ENCODE data around the gene MCRIP2. TPM values are rescaled to one million over a fixed set of nuclear protein-coding genes. Genes with fewer than 3 reads are reported as not detected.

MCRIP2 gene
- total RNA-seq, 1 donor from 2014 or later = 27.0 TPM

DNA sequence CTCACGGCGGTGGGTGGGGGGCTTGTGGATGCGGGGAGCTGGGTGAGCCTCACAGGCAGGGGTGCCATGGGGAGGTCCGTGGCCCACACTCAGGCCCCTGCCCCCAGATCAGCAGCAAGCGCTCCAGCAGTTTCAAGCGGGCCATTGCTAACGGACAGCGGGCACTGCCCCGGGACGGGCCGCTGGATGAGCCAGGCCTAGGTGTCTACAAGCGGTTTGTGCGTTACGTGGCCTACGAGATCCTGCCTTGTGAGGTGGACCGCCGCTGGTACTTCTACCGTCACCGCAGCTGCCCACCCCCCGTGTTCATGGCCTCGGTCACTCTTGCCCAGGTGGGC lies 34.9 kb downstream of the MCRIP2 start:
- intact Hi-C loops (cut with DNase I) = no loop called here
- TF ChIP-seq POLR2AphosphoS5 (IDR thresholded peaks at IDR 0.05; ENCODE audit: insufficient read depth in 1 of 2, low read depth in 1 of 2) (no peak), POLR2A (IDR thresholded peaks at IDR 0.05) (no peak)
- TF ChIP-seq, protein P1, sequence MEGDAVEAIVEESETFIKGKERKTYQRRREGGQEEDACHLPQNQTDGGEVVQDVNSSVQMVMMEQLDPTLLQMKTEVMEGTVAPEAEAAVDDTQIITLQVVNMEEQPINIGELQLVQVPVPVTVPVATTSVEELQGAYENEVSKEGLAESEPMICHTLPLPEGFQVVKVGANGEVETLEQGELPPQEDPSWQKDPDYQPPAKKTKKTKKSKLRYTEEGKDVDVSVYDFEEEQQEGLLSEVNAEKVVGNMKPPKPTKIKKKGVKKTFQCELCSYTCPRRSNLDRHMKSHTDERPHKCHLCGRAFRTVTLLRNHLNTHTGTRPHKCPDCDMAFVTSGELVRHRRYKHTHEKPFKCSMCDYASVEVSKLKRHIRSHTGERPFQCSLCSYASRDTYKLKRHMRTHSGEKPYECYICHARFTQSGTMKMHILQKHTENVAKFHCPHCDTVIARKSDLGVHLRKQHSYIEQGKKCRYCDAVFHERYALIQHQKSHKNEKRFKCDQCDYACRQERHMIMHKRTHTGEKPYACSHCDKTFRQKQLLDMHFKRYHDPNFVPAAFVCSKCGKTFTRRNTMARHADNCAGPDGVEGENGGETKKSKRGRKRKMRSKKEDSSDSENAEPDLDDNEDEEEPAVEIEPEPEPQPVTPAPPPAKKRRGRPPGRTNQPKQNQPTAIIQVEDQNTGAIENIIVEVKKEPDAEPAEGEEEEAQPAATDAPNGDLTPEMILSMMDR (IDR thresholded peaks at IDR 0.05) = no peak
- Histone ChIP-seq H3K27me3 (no peaks in the 10 kb centered on the region), H3K36me3 (peaks cover 0 to 21% of the 10 kb centered on the region in 2 donors), H3K4me1 (peaks cover 52% of the 10 kb centered on the region), H3K4me3 (no peak overlapping the region), H3K9me3 (no peaks in the 10 kb centered on the region), H3K27ac (peak overlapping the region; percentile 15)
- DNase-seq (ENCODE audit: extremely low spot score in 2 of 2) = no peak

DNA sequence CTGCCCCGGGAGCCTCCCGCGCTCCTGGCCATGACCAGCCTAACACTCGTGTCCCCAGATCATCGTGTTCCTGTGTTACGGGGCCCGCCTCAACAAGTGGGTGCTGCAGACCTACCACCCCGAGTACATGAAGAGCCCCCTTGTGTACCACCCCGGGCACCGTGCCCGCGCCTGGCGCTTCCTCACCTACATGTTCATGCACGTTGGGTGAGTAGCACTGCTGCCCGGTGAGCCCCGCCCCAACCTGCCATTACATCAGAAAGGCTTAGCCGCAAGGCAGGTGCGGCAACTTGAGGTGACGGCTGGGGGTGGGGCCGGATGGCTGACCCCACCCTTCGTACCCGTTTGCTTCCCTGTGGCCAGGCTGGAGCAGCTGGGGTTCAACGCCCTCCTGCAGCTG lies 35.3 kb downstream of the MCRIP2 start:
- Histone ChIP-seq H3K36me3 (peaks cover 0 to 21% of the 10 kb centered on the region in 2 donors), H3K4me1 (peaks cover 56% of the 10 kb centered on the region), H3K4me3 (no peak overlapping the region), H3K27ac (peak overlapping the region; percentile 15), H3K9me3 (no peaks in the 10 kb centered on the region), H3K27me3 (no peaks in the 10 kb centered on the region)
- intact Hi-C loops (cut with DNase I) = no loop called here
- TF ChIP-seq POLR2A (IDR thresholded peaks at IDR 0.05) = no peak
- TF ChIP-seq POLR2AphosphoS5 (IDR thresholded peaks at IDR 0.05; ENCODE audit: insufficient read depth in 1 of 2, low read depth in 1 of 2) = no peak
- TF ChIP-seq, protein P1 (IDR thresholded peaks at IDR 0.05) = no peak
- DNase-seq (ENCODE audit: extremely low spot score in 2 of 2) = no peak

DNA sequence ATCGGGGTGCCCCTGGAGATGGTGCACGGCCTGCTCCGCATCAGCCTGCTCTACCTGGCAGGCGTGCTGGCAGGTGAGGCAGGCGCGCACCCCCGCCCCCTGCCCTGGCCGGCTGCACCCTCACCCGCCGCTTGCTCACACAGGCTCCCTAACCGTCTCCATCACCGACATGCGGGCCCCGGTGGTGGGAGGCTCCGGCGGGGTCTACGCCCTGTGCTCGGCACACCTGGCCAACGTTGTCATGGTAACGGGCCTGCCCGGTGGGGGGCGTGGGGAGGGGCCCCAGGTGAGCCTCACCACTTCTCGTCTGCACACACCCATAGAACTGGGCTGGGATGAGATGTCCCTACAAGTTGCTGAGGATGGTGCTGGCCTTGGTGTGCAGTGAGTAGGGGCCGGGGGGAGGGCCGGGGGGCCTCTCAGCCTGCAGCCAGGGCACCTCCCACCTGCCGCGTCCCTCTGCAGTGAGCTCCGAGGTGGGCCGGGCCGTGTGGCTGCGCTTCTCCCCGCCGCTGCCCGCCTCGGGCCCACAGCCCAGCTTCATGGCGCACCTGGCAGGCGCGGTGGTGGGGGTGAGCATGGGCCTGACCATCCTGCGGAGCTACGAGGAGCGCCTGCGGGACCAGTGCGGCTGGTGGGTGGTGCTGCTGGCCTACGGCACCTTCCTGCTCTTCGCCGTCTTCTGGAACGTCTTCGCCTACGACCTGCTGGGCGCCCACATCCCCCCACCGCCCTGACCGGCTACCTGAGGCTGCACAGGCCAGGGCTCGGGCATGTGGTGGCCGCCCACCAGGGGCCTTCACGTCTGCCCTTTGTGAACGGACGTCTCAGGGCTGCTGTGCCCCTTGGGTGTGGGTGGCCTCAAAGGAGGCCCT lies 35.9 kb downstream of the MCRIP2 start:
- peaks cover 62% of the 10 kb centered on the region for H3K4me1 ChIP-seq
- H3K27ac ChIP-seq = no peak overlapping the region
- intact Hi-C loops (cut with DNase I) = no loop called here
- no peaks in the 10 kb centered on the region for H3K9me3 ChIP-seq
- peaks cover 0 to 21% of the 10 kb centered on the region in 2 donors for H3K36me3 ChIP-seq
- no peak for DNase-seq (ENCODE audit: extremely low spot score in 2 of 2)
- no peaks in the 10 kb centered on the region for H3K27me3 ChIP-seq
- no peak overlapping the region for H3K4me3 ChIP-seq
- no peak for TF ChIP-seq POLR2A (IDR thresholded peaks at IDR 0.05)
- TF ChIP-seq, protein P1 (IDR thresholded peaks at IDR 0.05) = no peak
- no peak for TF ChIP-seq POLR2AphosphoS5 (IDR thresholded peaks at IDR 0.05; ENCODE audit: insufficient read depth in 1 of 2, low read depth in 1 of 2)

DNA sequence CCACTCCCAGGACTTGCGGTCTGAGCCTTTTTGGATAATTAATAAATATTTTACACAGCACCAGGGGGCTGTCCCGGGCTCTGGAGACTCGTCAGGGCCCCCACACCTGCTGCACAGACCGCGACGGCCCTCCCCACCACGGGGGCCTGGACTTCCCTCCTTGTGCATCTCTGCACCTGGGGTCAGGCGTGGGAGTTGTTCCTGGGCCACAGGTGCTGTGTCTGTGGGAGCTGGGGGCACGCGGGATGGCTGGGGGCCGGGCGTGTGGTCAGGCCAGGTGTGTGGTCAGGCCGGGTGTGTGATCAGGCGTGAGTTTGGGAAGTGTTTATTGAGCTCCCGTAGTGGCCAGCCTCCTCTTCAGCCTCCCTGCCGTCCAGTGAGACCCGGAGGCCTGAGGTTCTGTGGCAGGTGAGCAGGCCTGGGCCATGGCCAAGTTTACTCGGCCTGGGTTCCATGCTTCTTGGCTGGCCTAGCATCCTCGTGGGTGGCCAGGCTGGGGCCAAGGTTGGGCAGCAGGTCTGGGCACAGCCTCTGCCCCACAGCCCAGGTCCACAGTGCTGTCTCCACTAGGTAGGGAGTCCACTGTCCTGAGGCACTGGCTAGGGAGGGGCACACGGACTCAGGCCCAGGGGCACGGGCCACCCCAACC lies 36.7 kb downstream of the MCRIP2 start:
- Histone ChIP-seq H3K9me3 (no peaks in the 10 kb centered on the region), H3K4me1 (peaks cover 70% of the 10 kb centered on the region), H3K27ac (no peak overlapping the region), H3K4me3 (no peak overlapping the region), H3K27me3 (no peaks in the 10 kb centered on the region), H3K36me3 (peaks cover 0 to 20% of the 10 kb centered on the region in 2 donors)
- TF ChIP-seq POLR2A (IDR thresholded peaks at IDR 0.05) (no peak), POLR2AphosphoS5 (IDR thresholded peaks at IDR 0.05; ENCODE audit: insufficient read depth in 1 of 2, low read depth in 1 of 2) (no peak)
- TF ChIP-seq, protein P1 (IDR thresholded peaks at IDR 0.05) = no peak
- no peak for DNase-seq (ENCODE audit: extremely low spot score in 2 of 2)
- intact Hi-C loops (cut with DNase I) = no loop called here
